Skeletal muscle satellite cell (primary cell): Measurements from ENCODE around the gene FAM131A.

Experiments
- H3K27me3 ChIP-seq: 2 replicates; pipeline ENCODE4 v1.7.0; 2013; ENCODE audit warnings: low read length; ENCODE audit not compliant: control insufficient read depth, insufficient read depth
- H3K36me3 ChIP-seq: 2 replicates; pipeline ENCODE4 v1.7.0; 2013; ENCODE audit warnings: mild to moderate bottlenecking, control low read depth, low read length; ENCODE audit not compliant: insufficient read depth
- H3K4me1 ChIP-seq: 2 replicates; pipeline ENCODE4 v1.7.0; 2013; ENCODE audit warnings: low read length; ENCODE audit not compliant: control insufficient read depth, insufficient read depth
- H3K4me2 ChIP-seq: 2 replicates; pipeline ENCODE4 v1.7.0; 2013; ENCODE audit warnings: mild to moderate bottlenecking, low read length
- H3K4me3 ChIP-seq: 2 replicates; pipeline ENCODE4 v1.7.0; 2013; ENCODE audit warnings: low read length
- H3K9ac ChIP-seq: 2 replicates; pipeline ENCODE4 v1.7.0; 2013; ENCODE audit warnings: mild to moderate bottlenecking, low read depth, low read length, moderate library complexity
- H3K9me3 ChIP-seq: replicated peaks from 2 replicates; pipeline ENCODE4 v1.7.0; 2013; ENCODE audit warnings: mild to moderate bottlenecking, control low read depth, low read length

The FAM131A gene

GRCh38 chr3:184373422-184373821 is 36.0 kb downstream of the FAM131A start:
- peaks cover 31% of the 10 kb centered on the region for H3K4me1 ChIP-seq
- peaks cover 21% of the 10 kb centered on the region for H3K27me3 ChIP-seq
- H3K9ac ChIP-seq = no peak overlapping the region

DNA sequence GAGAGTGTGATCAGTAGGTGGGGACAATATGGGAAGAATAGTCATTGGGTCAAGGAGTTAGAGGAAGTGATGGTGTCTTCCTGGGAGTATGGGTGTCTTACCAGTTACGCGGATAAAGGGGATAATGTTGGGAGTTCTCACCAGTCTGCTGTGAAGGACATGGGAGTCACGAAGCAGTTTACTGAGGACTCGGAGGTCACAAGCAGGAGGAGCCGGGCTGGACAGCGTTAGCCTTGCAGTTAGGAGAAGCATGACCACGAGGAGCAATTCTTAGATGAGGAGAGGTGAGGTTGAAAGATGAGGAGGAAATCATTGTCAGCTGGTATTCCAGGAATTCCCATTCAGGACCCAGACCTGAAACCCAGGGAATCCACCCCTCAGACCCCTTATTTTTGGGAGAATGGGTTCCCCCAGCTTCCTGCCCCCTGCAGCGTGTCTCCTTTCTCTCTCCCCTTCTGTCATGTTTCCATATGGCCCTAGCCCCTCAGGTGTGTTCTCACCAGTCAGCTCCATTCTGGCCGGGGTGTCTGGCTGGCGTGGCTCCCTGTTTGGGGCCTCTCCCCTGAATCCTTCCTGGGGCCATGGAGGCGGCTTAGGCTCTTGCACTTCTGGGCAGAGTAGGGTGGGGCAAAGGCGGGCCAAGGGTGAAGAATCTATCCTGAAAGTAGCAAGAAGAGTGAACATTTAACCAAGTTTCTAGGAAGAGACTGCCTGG is 38.5 kb downstream of the FAM131A start:
- Histone ChIP-seq H3K27me3 (peaks cover 38% of the 10 kb centered on the region), H3K36me3 (no peaks in the 10 kb centered on the region)

More at GRCh38 chr3:184373422-184373821, 36.0 kb downstream of the FAM131A start:
- Histone ChIP-seq H3K4me2 (peak overlapping the region; percentile 26), H3K4me3 (no peak overlapping the region), H3K9me3 (no peaks in the 10 kb centered on the region), H3K36me3 (peaks cover 4% of the 10 kb centered on the region)

DNA sequence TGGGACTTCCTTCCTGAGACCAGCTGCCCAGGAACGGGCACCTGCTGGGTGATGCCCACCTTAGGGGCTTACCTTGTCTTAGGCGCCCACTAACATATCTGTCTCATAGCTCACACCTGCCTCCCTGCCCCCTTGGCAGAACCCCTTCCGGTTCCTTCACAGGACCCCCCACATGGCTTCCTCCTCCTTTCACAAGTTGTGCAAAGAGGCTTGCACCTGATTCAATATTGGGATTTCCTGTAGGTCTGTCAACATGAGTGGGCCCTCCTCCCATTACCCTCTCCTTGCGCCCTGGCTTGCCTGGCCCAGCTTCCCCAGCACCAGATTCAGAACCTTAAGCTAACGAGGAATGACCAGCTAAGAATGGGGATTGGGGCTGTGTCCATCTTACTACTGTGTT is 40.0 kb downstream of the FAM131A start:
- Histone ChIP-seq H3K9me3 (no peaks in the 10 kb centered on the region), H3K4me1 (peaks cover 31% of the 10 kb centered on the region), H3K36me3 (no peaks in the 10 kb centered on the region), H3K4me3 (no peak overlapping the region), H3K27me3 (peaks cover 52% of the 10 kb centered on the region), H3K4me2 (no peak overlapping the region), H3K9ac (no peak overlapping the region)

More for the DNA sequence above, 38.5 kb downstream of the FAM131A start:
- Histone ChIP-seq H3K9me3 (no peaks in the 10 kb centered on the region), H3K4me1 (peaks cover 32% of the 10 kb centered on the region), H3K4me3 (no peak overlapping the region), H3K9ac (no peak overlapping the region), H3K4me2 (no peak overlapping the region)

- Histone ChIP-seq H3K27me3 (peaks cover 52% of the 10 kb centered on the region), H3K9ac (no peak within 1 kb of the TSS), H3K4me3 (no peak within 1 kb of the TSS), H3K4me1 (peaks cover 30% of the 10 kb centered on the region), H3K9me3 (no peaks in the 10 kb centered on the region), H3K4me2 (no peak within 1 kb of the TSS), H3K36me3 (no peaks in the 10 kb centered on the region)
These were observed 40.6 kb downstream of the FAM131A start, which contains the start of gene THPO for GRCh38 chr3:184377882-184378445. THPO (minus strand) TSS chr3:184378207; CDS start chr3:184376259, 1,948 bp downstream.

- Histone ChIP-seq H3K27me3 (peaks cover 52% of the 10 kb centered on the region), H3K9ac (no peak overlapping the region)
These were observed 41.4 kb downstream of the FAM131A start for GRCh38 chr3:184378651-184379357.

GRCh38 chr3:184379358-184380184 is 42.2 kb downstream of the FAM131A start, which contains the start of gene CHRD:
CHRD (plus strand) TSS chr3:184380054; CDS start chr3:184380319, 265 bp downstream.
- no peak within 1 kb of the TSS for H3K9ac ChIP-seq
- H3K36me3 ChIP-seq = no peaks in the 10 kb centered on the region
- H3K27me3 ChIP-seq = peaks cover 52% of the 10 kb centered on the region
- peak within 1 kb of the TSS; percentile 78 for H3K4me2 ChIP-seq
- H3K4me3 ChIP-seq = peak within 1 kb of the TSS; percentile 65
- H3K4me1 ChIP-seq = peaks cover 22% of the 10 kb centered on the region
- no peaks in the 10 kb centered on the region for H3K9me3 ChIP-seq

More at GRCh38 chr3:184378651-184379357, 41.4 kb downstream of the FAM131A start:
- Histone ChIP-seq H3K36me3 (no peaks in the 10 kb centered on the region), H3K4me1 (peaks cover 22% of the 10 kb centered on the region), H3K4me2 (peak overlapping the region; percentile 6), H3K9me3 (no peaks in the 10 kb centered on the region), H3K4me3 (no peak overlapping the region)

DNA sequence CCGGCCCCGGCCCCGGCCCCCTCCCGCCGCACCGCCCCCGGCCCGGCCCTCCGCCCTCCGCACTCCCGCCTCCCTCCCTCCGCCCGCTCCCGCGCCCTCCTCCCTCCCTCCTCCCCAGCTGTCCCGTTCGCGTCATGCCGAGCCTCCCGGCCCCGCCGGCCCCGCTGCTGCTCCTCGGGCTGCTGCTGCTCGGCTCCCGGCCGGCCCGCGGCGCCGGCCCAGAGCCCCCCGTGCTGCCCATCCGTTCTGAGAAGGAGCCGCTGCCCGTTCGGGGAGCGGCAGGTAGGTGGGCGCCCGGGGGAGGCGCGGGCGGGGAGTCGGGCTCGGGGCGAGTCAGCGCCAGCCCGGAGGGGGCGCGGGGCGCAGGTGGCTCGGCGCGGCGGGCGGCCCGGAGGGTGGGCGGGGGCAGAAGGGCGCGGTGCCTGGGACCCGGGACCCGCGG is 42.8 kb downstream of the FAM131A start:
- H3K4me3 ChIP-seq = peak overlapping the region; percentile 65
- peaks cover 52% of the 10 kb centered on the region for H3K27me3 ChIP-seq

DNA sequence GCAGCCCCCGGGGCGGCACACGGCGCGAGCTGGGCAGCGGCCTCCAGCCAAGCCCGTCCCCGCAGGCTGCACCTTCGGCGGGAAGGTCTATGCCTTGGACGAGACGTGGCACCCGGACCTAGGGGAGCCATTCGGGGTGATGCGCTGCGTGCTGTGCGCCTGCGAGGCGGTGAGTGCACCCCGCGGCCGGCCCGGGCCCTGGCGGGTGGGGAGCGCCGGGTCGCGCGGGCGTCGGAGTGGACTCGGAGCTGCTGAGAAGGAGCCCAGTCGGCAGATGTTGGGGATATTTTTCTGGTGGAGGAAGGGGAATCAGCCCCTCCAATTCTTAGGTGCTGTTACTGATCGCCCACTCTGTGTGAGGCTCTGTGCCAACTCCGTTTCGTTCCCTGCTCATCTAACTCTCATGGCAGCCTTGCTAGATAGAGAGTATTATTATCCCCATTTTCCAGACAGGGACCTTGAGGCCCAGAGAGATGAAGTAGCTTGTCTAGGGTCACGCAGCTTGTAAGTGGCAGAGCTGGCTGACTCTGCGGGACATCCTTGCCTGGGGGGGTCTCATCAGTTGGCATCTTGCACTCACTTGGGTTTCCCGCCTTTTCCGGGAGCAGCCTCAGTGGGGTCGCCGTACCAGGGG is 43.3 kb downstream of the FAM131A start:
- Histone ChIP-seq H3K4me3 (peak overlapping the region; percentile 65), H3K36me3 (no peaks in the 10 kb centered on the region), H3K4me2 (peak overlapping the region; percentile 78), H3K9me3 (no peaks in the 10 kb centered on the region), H3K4me1 (peaks cover 22% of the 10 kb centered on the region), H3K27me3 (peaks cover 47% of the 10 kb centered on the region), H3K9ac (no peak overlapping the region)

More for the DNA sequence above, 42.8 kb downstream of the FAM131A start:
- no peaks in the 10 kb centered on the region for H3K9me3 ChIP-seq
- H3K4me2 ChIP-seq = peak overlapping the region; percentile 78
- no peak overlapping the region for H3K9ac ChIP-seq
- H3K36me3 ChIP-seq = no peaks in the 10 kb centered on the region
- H3K4me1 ChIP-seq = peaks cover 22% of the 10 kb centered on the region

DNA sequence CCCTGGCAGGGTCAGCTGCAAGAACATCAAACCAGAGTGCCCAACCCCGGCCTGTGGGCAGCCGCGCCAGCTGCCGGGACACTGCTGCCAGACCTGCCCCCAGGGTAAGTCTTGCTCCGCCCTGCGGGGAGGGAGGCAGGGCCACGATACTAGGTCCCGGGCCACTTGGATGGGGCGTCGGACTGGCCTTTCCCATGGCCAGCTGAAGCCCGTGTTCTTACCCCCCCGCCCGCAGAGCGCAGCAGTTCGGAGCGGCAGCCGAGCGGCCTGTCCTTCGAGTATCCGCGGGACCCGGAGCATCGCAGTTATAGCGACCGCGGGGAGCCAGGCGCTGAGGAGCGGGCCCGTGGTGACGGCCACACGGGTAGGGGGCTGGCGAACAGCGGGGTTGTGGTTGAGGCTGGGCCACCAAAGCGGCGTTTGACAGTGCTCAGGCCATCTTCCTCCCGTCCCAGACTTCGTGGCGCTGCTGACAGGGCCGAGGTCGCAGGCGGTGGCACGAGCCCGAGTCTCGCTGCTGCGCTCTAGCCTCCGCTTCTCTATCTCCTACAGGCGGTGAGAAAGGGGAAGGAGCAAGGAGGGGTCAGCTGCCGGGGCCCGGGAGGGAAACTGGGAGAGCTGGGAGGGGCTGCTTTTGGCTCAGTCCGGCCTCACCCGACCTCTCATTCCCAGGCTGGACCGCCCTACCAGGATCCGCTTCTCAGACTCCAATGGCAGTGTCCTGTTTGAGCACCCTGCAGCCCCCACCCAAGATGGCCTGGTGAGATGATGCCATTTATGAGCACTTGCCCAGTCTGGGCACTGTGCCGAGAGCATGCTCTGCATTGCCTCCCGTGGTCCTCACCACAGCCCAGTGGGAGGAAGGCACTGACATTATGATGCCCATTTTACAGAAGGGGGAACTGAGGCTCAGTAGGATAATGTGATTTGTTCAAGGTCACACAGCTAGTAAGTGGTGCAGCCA is 44.1 kb downstream of the FAM131A start:
- peaks cover 42% of the 10 kb centered on the region for H3K27me3 ChIP-seq
- H3K4me2 ChIP-seq = peak overlapping the region; percentile 78
- H3K9ac ChIP-seq = no peak overlapping the region
- H3K36me3 ChIP-seq = no peaks in the 10 kb centered on the region
- H3K4me3 ChIP-seq = peak overlapping the region; percentile 65
- no peaks in the 10 kb centered on the region for H3K9me3 ChIP-seq
- H3K4me1 ChIP-seq = peaks cover 22% of the 10 kb centered on the region
